HepG2 (cell line): ENCODE measurements around the gene ZMIZ2. TPM values are rescaled to one million over a fixed set of nuclear protein-coding genes. Genes with fewer than 3 reads are reported as not detected.

Experiments
- ATF7-NPFF ChIP-seq: sonication (generic); formaldehyde crosslinking; IDR thresholded peaks from 2 replicates; pipeline ENCODE4 v1.8.1; 2023; ENCODE audit warnings: mild to moderate bottlenecking, low read depth, missing genetic modification reagents, moderate library complexity
- CBX5 ChIP-seq: sonication (generic); formaldehyde crosslinking; IDR thresholded peaks from 2 replicates; pipeline ENCODE4 v1.4.0; 2020; ENCODE audit warnings: missing genetic modification reagents, borderline replicate concordance
- CENPT ChIP-seq: sonication (generic); formaldehyde crosslinking; IDR thresholded peaks from 2 replicates; pipeline ENCODE4 v1.8.0; 2022; ENCODE audit warnings: low read depth, mild to moderate bottlenecking, moderate library complexity, missing genetic modification reagents
- FOXA3 ChIP-seq: IDR thresholded peaks from 2 replicates; pipeline ENCODE4 v1.6.1; 2016; ENCODE audit warnings: missing genetic modification reagents, missing compliant biosample characterization
- GZF1 ChIP-seq: sonication (generic); formaldehyde crosslinking; IDR thresholded peaks from 2 replicates; pipeline ENCODE4 v1.5.1; 2020; ENCODE audit warnings: mild to moderate bottlenecking, missing genetic modification reagents
- HNRNPLL ChIP-seq: fragments of 200-400 bp; formaldehyde crosslinking; IDR thresholded peaks from 2 replicates; pipeline ENCODE4 v1.6.1; 2017; ENCODE audit warnings: mild to moderate bottlenecking, low read depth, low read length; ENCODE audit not compliant: poor library complexity, severe bottlenecking
- LCORL ChIP-seq, 2 experiments: fragments of 450-650 bp in 1 of 2; sonication (generic) in 1 of 2; formaldehyde crosslinking in 1 of 2; IDR thresholded peaks; 2 replicates each; pipeline versions ENCODE4 v1.5.0 to v1.6.1; 2017 to 2020; ENCODE audit warnings: antibody characterized with exemption in 1 of 2, missing genetic modification reagents in 1 of 2
- RCOR2 ChIP-seq: IDR thresholded peaks from 2 replicates; pipeline ENCODE4 v1.6.1; 2016; ENCODE audit warnings: missing biosample characterization, missing genetic modification reagents
- SAP130 ChIP-seq: IDR thresholded peaks from 2 replicates; pipeline ENCODE4 v1.6.1; 2016; ENCODE audit warnings: low read depth
- SMAD3 ChIP-seq: sonication (generic); formaldehyde crosslinking; IDR thresholded peaks from 2 replicates; pipeline ENCODE4 v1.4.0; 2020; ENCODE audit warnings: missing genetic modification reagents
- ZBTB7A ChIP-seq: sonication (generic); formaldehyde crosslinking; IDR thresholded peaks from 2 replicates; pipeline ENCODE4 v1.8.0; 2022; ENCODE audit warnings: mild to moderate bottlenecking, missing genetic modification reagents
- ZNF292 ChIP-seq: sonication (generic); formaldehyde crosslinking; IDR thresholded peaks from 2 replicates; pipeline ENCODE4 v1.8.1; 2022; ENCODE audit warnings: mild to moderate bottlenecking, low read depth, missing genetic modification reagents, borderline replicate concordance
- ZNF577 ChIP-seq: sonication (generic); formaldehyde crosslinking; IDR thresholded peaks from 2 replicates; pipeline ENCODE4 v1.4.0; 2020; ENCODE audit warnings: mild to moderate bottlenecking, low read depth, missing genetic modification reagents, borderline replicate concordance
- ZNF772 ChIP-seq: sonication (generic); formaldehyde crosslinking; IDR thresholded peaks from 2 replicates; pipeline ENCODE4 v1.5.0; 2020; ENCODE audit warnings: mild to moderate bottlenecking, missing genetic modification reagents
- ZNF773 ChIP-seq: sonication (generic); formaldehyde crosslinking; IDR thresholded peaks from 2 replicates; pipeline ENCODE4 v1.4.0; 2020; ENCODE audit warnings: missing genetic modification reagents, borderline replicate concordance
- polyA plus RNA-seq, 8 experiments: library from polyadenylated mRNA; depleted of rRNA in 3 of 8; stranded (reverse) in 7 of 8; unstranded in 1 of 8; fragments of >200 nt; fragmentation: Illumina TruSeq in 4 of 8; extraction: Trizol in 4 of 8; gene quantifications; 2 replicates each; pipeline versions ENCODE4 v1.2.1 to v1.2.3, GENCODE V29; 2011 to 2016; ENCODE audit warnings: low read depth in 4 of 8, missing spikeins in 1 of 8, mixed read lengths in 1 of 8; ENCODE audit not compliant: insufficient read depth in 1 of 8
- total RNA-seq, 5 experiments: library from RNA; depleted of rRNA; stranded (reverse); fragments of >200 nt; fragmentation: Illumina TruSeq; extraction: Trizol; gene quantifications; 2 replicates each; pipeline ENCODE4 v1.2.3, GENCODE V29; 2016; ENCODE audit warnings: low read depth in 1 of 5
- TF ChIP-seq, protein P1 (sequence below): sonication (generic); formaldehyde crosslinking; IDR thresholded peaks from 2 replicates; pipeline ENCODE4 v1.5.1; 2020; ENCODE audit warnings: mild to moderate bottlenecking, missing genetic modification reagents, borderline replicate concordance
- TF ChIP-seq, protein P2 (sequence below): sonication (generic); formaldehyde crosslinking; IDR thresholded peaks from 2 replicates; pipeline ENCODE4 v1.4.0; 2020; ENCODE audit warnings: missing genetic modification reagents
- TF ChIP-seq, protein P3 (sequence below): sonication (generic); formaldehyde crosslinking; conservative IDR thresholded peaks from 2 replicates; pipeline ENCODE4 v1.4.0; 2020; ENCODE audit warnings: missing genetic modification reagents
- TF ChIP-seq, protein P4 (sequence below): IDR thresholded peaks from 2 replicates; pipeline ENCODE4 v1.6.1; 2018; ENCODE audit warnings: missing genetic modification reagents

The ZMIZ2 gene
- total and polyA plus RNA-seq, 2 of the 13 experiments (the other 11 are each of a cell fraction or from before 2014, with no cell fraction given): 4.9 to 7.9 TPM

DNA sequence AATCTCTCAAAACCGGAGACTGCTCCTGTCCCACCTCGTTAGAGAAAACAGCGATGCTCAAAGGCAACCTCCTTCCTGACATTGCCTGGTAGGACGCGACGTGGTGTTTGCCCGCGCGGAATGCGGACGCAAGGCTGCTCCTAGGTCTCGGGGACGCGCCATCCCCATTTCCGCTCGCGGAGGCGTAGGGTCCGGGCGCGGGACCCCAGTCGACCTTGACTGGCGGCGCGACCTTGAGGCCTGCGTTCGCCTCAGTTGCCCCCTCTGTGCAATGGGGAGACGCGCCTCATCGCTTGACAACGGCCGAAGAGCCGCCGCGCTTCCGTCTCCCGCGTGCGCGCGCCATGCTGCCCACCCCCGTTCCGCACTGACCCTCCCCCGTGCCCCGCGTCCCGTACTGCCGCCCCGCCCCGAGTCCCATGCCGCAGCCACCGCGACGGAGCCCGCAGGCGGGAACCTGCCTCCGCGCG is 47.4 kb downstream of the ZMIZ2 start (continued):
- TF ChIP-seq, protein P1, sequence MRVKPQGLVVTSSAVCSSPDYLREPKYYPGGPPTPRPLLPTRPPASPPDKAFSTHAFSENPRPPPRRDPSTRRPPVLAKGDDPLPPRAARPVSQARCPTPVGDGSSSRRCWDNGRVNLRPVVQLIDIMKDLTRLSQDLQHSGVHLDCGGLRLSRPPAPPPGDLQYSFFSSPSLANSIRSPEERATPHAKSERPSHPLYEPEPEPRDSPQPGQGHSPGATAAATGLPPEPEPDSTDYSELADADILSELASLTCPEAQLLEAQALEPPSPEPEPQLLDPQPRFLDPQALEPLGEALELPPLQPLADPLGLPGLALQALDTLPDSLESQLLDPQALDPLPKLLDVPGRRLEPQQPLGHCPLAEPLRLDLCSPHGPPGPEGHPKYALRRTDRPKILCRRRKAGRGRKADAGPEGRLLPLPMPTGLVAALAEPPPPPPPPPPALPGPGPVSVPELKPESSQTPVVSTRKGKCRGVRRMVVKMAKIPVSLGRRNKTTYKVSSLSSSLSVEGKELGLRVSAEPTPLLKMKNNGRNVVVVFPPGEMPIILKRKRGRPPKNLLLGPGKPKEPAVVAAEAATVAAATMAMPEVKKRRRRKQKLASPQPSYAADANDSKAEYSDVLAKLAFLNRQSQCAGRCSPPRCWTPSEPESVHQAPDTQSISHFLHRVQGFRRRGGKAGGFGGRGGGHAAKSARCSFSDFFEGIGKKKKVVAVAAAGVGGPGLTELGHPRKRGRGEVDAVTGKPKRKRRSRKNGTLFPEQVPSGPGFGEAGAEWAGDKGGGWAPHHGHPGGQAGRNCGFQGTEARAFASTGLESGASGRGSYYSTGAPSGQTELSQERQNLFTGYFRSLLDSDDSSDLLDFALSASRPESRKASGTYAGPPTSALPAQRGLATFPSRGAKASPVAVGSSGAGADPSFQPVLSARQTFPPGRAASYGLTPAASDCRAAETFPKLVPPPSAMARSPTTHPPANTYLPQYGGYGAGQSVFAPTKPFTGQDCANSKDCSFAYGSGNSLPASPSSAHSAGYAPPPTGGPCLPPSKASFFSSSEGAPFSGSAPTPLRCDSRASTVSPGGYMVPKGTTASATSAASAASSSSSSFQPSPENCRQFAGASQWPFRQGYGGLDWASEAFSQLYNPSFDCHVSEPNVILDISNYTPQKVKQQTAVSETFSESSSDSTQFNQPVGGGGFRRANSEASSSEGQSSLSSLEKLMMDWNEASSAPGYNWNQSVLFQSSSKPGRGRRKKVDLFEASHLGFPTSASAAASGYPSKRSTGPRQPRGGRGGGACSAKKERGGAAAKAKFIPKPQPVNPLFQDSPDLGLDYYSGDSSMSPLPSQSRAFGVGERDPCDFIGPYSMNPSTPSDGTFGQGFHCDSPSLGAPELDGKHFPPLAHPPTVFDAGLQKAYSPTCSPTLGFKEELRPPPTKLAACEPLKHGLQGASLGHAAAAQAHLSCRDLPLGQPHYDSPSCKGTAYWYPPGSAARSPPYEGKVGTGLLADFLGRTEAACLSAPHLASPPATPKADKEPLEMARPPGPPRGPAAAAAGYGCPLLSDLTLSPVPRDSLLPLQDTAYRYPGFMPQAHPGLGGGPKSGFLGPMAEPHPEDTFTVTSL (CRISPR knock-in tag): 0 out of 2 replicates have a peak, but pooled peaks have one; percentile 65
- TF ChIP-seq LCORL (IDR thresholded peaks at IDR 0.05) (no peak), LCORL (CRISPR knock-in tag; IDR thresholded peaks at IDR 0.05) (0 out of 2 replicates have a peak, but pooled peaks have one; percentile 34), CENPT (CRISPR knock-in tag) (no peak), ZNF772 (CRISPR knock-in tag) (peak; percentile 33; the same call in 1 of the 2 replicates), GZF1 (CRISPR knock-in tag) (0 out of 2 replicates have a peak, but pooled peaks have one; percentile 27), SMAD3 (CRISPR knock-in tag) (no peak), FOXA3 (no peak), SAP130 (CRISPR knock-in tag) (0 out of 2 replicates have a peak, but pooled peaks have one; percentile 15), ZBTB7A (CRISPR knock-in tag) (peak; percentile 82), RCOR2 (CRISPR knock-in tag) (peak; percentile 66; the same call in 1 of the 2 replicates), ZNF773 (CRISPR knock-in tag) (peak; percentile 72; the same call in 1 of the 2 replicates), HNRNPLL (peak; percentile 47), ZNF577 (CRISPR knock-in tag) (no peak), CBX5 (CRISPR knock-in tag) (0 out of 2 replicates have a peak, but pooled peaks have one; percentile 60), ZNF292 (peak; percentile 79; the same call in 1 of the 2 replicates), ATF7-NPFF (CRISPR knock-in tag) (0 out of 2 replicates have a peak, but pooled peaks have one; percentile 40)
- TF ChIP-seq, protein P2, sequence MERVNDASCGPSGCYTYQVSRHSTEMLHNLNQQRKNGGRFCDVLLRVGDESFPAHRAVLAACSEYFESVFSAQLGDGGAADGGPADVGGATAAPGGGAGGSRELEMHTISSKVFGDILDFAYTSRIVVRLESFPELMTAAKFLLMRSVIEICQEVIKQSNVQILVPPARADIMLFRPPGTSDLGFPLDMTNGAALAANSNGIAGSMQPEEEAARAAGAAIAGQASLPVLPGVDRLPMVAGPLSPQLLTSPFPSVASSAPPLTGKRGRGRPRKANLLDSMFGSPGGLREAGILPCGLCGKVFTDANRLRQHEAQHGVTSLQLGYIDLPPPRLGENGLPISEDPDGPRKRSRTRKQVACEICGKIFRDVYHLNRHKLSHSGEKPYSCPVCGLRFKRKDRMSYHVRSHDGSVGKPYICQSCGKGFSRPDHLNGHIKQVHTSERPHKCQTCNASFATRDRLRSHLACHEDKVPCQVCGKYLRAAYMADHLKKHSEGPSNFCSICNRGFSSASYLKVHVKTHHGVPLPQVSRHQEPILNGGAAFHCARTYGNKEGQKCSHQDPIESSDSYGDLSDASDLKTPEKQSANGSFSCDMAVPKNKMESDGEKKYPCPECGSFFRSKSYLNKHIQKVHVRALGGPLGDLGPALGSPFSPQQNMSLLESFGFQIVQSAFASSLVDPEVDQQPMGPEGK (CRISPR knock-in tag): peak; percentile 64; the same call in 1 of the 2 replicates
- TF ChIP-seq, protein P3, sequence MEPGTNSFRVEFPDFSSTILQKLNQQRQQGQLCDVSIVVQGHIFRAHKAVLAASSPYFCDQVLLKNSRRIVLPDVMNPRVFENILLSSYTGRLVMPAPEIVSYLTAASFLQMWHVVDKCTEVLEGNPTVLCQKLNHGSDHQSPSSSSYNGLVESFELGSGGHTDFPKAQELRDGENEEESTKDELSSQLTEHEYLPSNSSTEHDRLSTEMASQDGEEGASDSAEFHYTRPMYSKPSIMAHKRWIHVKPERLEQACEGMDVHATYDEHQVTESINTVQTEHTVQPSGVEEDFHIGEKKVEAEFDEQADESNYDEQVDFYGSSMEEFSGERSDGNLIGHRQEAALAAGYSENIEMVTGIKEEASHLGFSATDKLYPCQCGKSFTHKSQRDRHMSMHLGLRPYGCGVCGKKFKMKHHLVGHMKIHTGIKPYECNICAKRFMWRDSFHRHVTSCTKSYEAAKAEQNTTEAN (CRISPR knock-in tag): peak; percentile 19; the same call in 1 of the 2 replicates
- TF ChIP-seq, protein P4, sequence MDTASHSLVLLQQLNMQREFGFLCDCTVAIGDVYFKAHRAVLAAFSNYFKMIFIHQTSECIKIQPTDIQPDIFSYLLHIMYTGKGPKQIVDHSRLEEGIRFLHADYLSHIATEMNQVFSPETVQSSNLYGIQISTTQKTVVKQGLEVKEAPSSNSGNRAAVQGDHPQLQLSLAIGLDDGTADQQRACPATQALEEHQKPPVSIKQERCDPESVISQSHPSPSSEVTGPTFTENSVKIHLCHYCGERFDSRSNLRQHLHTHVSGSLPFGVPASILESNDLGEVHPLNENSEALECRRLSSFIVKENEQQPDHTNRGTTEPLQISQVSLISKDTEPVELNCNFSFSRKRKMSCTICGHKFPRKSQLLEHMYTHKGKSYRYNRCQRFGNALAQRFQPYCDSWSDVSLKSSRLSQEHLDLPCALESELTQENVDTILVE (CRISPR knock-in tag): peak; percentile 36; the same call in 1 of the 2 replicates
